ENCODE measurements around the gene PARP1.
"Not testable (repeated sequence)": the region's sequence is repeated elsewhere in the genome, so short reads cannot be mapped to it uniquely, and the experiment has no call there.

The PARP1 gene

DNA sequence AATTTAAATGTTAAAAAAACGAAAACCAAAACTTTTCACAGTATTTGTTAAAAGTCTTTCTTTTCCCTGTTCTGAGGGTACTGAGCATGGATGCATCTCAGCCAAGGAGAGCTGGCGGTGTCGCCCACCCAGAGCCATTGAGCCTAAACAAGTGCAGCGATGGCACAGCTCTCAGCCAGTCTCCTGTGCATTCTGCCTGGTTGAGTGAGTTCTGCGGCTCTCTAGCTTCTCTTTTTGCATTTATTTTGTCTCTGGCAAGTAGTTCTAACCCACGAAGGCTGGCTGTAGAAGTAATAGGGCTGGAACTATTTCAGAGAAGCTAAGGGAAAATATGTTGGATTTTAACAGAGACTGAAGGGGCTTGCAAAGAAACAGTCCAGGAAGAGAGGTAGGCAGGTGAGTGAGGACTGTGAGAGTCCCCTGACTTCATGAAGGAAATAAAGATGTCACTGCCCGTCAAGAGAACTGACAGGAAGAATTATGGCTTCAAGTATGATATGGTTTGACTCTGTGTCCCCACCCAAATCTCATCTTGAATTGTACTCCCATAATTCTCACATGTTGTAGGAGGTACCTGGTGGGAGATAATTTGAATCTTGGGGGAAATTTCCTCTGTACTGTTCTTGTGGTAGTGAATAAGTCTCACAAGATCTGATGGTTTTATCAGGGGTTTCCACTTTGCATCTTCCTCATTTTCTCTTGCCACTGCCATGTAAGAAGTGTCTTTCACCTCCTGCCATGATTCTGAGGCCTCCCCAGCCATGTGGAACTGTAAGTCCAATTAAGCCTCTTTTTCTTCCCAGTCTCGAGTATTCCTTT is 63.2 kb downstream of the PARP1 start:
- no peak for FAIRE-seq

DNA sequence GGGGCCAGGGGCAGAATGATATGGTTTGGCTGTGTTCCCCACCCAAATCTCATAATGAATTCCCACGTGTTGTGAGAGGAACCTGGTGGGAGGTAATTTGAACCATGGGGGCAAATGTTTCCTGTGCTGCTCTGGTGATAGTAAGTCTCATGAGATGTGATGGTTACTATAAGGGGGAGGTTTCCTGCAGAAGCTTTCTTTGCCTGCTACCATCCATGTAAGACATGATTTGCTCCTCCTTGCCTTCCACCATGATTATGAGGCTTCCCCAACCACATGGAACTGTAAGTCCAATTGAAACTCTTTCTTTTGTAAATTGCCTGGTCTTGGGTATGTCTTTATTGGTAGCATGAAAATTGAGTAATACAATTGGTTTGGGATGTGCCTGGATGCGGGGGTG is 65.2 kb downstream of the PARP1 start:
- FAIRE-seq, result no peak

DNA sequence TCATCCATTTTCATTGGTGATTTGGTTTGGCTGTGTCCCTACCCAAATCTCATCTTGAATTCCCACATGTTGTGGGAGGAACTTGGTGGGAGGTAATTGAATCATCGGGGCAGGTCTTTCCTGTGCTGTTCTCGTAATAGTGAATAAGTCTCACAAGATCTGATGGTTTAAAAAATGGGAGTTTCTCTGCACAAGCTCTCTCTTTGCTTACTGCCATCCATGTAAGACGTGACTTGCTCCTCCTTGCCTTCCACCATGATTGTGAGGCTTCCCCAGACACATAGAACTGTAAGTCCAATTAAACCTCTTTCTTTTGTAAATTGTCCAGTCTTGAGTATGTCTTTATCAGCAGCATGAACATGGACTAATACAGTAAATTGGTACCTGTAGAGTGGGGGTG is 67.8 kb downstream of the PARP1 start:
- not testable (repeated sequence) for FAIRE-seq

DNA sequence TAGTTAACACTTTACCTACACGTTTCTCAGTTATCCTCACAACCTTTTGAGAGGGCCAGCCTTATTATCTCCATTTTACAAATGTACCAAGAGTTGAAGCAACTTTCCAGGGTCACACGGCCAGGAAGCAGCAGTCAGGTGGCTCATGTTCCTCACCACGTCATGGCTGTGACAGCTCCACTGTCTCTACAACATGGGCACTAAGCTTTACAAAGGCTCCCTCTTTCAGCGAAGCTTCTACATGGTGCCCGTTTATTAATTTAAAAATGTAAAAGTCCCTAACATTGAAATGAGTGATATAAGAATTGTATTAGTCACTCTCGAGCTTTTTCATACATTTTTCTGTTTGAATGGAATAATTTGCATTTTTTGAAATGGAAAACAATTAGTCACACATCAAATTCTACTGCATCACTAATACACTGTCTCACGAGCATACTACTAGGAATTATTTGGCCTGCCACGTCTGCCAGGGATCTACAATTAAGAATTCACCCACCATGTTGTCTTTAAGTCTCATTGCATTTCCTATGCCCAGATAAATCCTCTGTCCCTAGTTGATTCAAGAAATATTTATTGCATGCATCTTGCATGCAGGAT is 70.5 kb downstream of the PARP1 start:
- no peak for FAIRE-seq

DNA sequence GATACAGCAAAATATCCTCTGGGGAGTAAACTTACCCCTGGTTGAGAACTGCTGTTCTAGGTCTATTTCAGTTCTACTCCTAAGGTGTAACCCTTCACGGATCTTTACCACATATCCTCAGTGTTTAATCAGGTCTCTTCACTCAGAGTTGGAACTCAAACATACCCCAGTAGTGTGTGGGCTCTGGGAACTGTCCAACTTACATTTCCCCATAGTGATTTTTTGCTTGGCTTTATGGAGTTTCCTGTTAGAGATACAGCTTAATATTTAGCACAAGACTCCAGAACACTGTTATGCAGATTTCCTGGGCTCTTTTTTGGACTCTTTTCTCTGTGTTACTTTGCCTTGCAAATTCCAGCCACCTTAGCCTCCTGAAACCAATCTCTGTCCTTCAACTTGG is 72.2 kb downstream of the PARP1 start:
- no peak for FAIRE-seq

DNA sequence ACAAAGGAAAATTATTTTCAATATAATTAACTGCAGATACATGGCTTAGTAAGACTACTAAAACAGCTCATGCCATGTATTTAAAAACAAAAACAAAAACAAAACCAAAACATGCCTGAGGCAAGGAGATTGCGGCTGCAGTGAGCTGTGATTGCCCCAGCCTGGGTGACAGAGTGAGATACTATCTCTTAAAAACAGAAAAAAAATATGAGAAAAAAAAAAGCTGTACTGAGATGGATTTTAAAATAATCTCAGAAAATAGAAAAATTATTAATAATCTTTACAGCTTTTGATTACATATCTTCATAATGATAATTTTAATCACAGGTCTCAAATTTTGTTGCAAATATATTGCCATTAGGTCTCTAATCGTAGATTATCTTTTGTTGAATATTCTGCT is 74.9 kb downstream of the PARP1 start:
- FAIRE-seq, result no peak

DNA sequence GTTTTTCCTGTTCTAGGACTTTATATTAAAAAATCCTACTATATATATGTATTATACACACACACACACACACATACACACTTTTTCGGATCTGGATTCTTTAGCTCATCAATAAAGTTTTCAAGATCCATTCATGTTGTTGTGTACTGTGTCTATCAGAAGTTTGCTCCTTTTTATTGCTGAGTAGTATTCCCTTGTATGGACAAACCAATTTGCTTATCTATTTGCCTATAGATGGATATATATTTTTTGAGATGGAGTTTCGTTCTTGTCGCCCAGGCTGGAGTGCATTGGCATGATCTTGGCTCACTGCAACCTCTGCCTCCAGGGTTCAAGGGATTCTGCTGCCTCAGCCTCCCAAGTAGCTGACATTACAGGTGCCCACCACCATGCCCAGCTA is 78.7 kb downstream of the PARP1 start:
- FAIRE-seq, result no peak

DNA sequence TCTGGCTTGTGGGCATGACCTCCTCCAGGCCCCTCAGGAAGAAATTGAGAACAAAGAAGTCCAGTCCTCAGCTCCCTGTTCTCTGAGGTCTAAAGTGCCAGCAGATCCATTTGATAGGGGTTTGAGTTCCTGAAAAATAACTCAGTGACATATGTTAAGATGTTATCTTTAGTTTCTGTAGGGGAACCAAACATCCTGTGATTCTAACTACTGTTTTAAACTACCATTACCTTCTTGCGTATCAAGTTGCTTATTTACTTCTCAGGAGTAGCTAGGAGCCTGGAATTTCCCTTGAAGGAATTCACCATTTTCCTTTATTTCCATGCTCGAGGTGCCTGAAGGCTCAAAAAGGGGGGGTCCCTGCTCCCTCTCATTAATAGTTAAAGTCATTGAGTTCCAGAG is 80.1 kb downstream of the PARP1 start:
- FAIRE-seq, result no peak

DNA sequence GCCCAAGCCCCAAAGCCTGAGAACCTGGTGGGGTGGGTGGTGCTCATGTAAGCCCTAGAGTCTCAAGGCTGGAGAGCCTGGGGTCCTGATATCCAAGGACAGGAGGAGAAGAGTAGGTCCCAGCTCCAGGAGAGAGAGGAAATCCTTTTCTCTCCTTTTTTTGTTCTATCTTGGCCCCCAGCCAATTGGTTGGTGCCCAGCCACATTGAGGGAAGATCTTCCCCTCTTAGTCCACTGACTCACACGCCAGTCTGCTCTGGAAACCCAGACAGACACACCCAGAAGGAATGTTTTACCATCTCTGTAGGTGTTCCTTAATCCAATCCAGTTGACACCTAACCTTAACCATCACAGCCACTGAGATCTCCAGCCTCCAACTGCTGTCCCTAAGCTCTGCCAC is 82.7 kb downstream of the PARP1 start:
- FAIRE-seq, result no peak

DNA sequence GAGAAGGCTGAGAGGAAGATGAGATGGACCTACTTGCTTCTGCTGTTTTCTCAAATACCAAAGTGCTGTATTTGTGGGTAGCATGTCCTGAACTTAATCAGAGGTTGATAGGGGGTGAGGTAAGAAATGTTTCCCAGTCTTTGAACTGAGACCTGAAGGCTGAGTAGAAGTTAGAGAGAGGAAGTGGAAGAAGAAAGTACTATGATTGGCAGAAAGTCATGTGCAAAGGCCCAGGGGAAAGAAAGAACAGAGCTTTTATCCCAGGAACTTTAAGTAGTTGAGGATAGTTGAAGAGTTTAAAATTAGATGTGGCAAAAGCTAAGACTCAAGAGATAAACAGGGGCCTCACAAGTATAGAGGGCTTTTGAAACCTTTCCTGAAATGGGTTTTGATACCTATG is 83.4 kb downstream of the PARP1 start:
- no peak for FAIRE-seq

DNA sequence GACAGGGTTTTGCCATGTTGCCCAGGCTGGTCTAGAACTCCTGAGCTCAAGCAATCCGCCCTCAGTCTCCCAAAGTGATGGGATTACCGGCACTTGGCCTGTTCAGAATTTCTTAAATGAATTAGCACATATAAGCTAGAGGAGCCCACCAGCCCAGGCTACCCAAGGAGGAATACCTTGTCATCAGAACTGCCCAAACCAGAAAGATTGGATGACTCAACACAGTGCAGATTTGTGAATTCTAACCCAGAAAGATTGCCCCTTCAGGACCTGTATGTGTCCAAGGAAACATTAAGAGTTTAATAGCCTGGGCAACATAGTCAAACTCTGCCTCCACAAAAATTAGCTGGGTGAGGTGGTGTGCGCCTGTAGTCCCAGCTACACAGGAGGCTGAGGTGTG is 84.9 kb downstream of the PARP1 start:
- FAIRE-seq, result no peak

DNA sequence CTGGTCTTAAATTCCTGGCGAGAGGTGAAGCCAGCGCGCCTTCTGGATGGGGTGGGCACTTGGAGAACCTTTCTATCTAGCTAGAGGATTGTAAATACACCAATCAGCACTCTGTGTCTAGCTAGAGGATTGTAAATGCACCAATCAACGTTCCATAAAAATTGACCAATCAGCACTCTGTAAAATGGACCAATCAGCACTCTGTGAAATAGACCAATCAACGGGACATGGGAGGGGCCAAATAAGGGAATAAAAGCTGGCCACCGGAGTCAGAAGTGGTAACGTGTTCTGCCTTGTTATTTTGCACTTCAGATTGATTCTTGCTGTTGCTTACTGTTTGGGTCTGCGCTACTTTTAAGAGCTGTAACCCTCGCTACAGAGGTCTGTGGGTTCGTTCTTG is 87.0 kb downstream of the PARP1 start:
- no peak for FAIRE-seq

DNA sequence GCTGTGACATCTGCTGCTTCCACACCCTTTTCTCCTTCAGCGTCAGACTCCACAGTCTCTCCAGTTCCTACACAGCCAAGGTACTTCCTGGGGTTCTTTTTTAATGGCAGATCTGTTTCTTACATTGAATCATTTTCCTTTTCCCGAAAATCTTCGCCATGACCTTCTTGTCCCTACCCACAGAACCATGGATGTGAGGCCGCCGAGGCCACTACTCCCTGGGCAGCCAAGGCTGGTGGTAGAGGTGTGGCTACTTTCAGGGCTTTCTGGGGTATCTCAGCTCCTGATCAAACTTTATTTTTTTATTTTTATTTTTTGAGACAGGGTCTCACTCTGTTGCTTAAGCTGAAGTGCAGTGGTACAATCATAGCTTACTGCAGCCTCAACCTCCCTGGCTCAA is 89.4 kb downstream of the PARP1 start:
- FAIRE-seq, result no peak

DNA sequence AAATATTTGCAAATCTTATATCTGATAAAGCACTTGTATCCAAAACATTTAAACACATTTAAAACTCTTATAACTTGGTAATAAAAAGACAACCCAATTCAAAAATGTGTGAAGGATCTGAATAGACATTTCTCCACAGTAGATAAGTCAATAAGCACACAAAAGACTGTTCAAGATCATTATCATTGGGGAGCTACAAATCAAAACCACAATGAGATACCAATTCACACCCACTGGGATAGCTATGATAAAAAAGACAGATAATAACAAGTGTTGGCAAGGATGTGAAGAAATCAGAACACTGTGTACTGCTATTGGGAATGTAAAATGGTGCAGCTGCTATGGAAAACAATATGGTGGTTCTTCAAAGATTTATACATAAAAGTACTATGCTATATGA is 93.8 kb downstream of the PARP1 start:
- FAIRE-seq, result no peak

DNA sequence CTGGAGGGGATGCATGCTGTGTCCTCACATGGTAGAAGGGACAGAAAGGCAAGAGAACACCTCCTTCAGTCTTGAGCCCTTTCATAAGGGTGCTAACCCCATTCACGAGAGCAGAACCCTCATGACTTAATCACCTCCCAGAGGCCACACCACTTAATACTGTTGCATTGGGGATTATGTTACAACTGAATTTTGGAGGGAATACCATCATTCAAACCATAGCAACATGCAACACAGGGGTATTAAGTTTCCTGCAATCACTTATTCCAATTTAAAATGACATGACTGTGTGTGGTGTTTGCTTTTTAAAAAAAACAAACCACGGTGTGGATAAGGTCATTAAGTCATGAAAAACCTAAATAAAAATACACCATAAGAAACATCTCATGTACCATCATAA is 95.8 kb downstream of the PARP1 start:
- FAIRE-seq, result no peak

DNA sequence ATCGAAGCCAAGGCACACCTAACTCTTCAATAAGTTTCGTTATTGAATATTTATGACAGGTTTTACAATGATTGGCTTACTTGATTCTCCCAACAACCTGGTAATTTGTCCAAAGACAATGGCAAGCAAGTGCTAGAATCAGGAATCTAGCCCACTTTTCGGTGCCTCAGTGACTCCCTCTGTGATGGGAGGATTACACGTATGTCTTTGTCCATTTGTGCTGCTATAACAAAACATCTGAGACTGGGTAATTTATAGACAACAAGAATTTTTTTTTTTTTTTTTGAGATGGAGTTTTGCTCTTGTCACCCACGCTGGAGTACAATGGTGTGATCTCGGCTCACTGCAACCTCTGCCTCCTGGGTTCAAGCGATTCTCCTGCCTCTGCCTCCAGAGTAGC is 96.5 kb downstream of the PARP1 start:
- no peak for FAIRE-seq

All from colon (tissue), 2 donors.